B cell (primary cell): Measurements from ENCODE around the gene PSME2. TPM values are rescaled to one million over a fixed set of nuclear protein-coding genes. Genes with fewer than 3 reads are reported as not detected.

Source experiments
- ATAC-seq: fragments of 200-7000 bp; cut with Tn5 transposase; one replicate; pipeline ENCODE4 v1.10.0; 2021; ENCODE audit warnings: low read depth, mild to moderate bottlenecking, moderate number of reproducible peaks, moderate library complexity
- CTCF ChIA-PET: fragments of 350-600 bp; sonication (Branson Sonifier 250); formaldehyde crosslinking; loops from one replicate; lab custom pipeline; 2021; ENCODE audit warnings: antibody characterized with exemption, inconsistent platforms; lab: Charles Lee
- POLR2A ChIA-PET: fragments of 350-600 bp; sonication (Branson Sonifier 250); formaldehyde crosslinking; loops from one replicate; lab custom pipeline; 2021; ENCODE audit warnings: antibody characterized with exemption; lab: Charles Lee
- DNase-seq: peaks from one replicate; pipeline ENCODE4 v3.0.0; 2013
- H2AFZ ChIP-seq: 2 replicates; pipeline ENCODE4 v1.6.1; 2012; ENCODE audit warnings: mild to moderate bottlenecking, low read depth, low read length; ENCODE audit not compliant: insufficient read depth, poor library complexity, severe bottlenecking
- H3K27ac ChIP-seq, 2 donors: 1 replicate in 1 of 2; 2 replicates in 1 of 2; pipeline ENCODE4 v1.5.1; 2012 to 2013; ENCODE audit warnings: low read length in 2 of 2, mild to moderate bottlenecking in 2 of 2, moderate library complexity in 1 of 2
- H3K27me3 ChIP-seq, 4 experiments: fragments of 200-600 bp in 1 of 4; sonication (generic) in 1 of 4; replicated peaks in 1 of 4; 1 replicate in 2 of 4; 2 replicates in 2 of 4; pipeline versions ENCODE4 v1.6.1 to v1.7.0; 2013 to 2016; ENCODE audit warnings: low read length in 3 of 4, mild to moderate bottlenecking in 2 of 4, mixed read lengths in 1 of 4, moderate library complexity in 1 of 4; ENCODE audit not compliant: insufficient read depth in 4 of 4, control insufficient read depth in 3 of 4; ENCODE audit errors: control extremely low read depth in 1 of 4
- H3K36me3 ChIP-seq, 2 experiments: replicated peaks in 1 of 2; 1 replicate in 1 of 2; 2 replicates in 1 of 2; pipeline versions ENCODE4 v1.6.1 to v1.7.1; 2013; ENCODE audit warnings: low read length in 1 of 2; ENCODE audit not compliant: insufficient read depth in 2 of 2, control insufficient read depth in 1 of 2; ENCODE audit errors: control extremely low read depth in 1 of 2, extremely low read depth in 1 of 2
- H3K4me1 ChIP-seq, 2 donors: fragments of 200-600 bp in 1 of 2; sonication (generic) in 1 of 2; 1 replicate in 1 of 2; 2 replicates in 1 of 2; pipeline versions ENCODE4 v1.5.1 to v1.6.1; 2013 to 2017; ENCODE audit warnings: low read length in 2 of 2; ENCODE audit not compliant: control insufficient read depth in 2 of 2, insufficient read depth in 2 of 2
- H3K4me2 ChIP-seq: replicated peaks from 2 replicates; pipeline ENCODE3; 2012; ENCODE audit warnings: mild to moderate bottlenecking, low read depth, low read length; ENCODE audit not compliant: poor library complexity, severe bottlenecking
- H3K4me3 ChIP-seq, 5 experiments: fragments of 200-600 bp in 1 of 5; sonication (generic) in 1 of 5; 1 replicate in 3 of 5; 2 replicates in 2 of 5; pipeline versions ENCODE4 v1.5.1 to v1.7.0; 2011 to 2016; ENCODE audit warnings: low read length in 4 of 5, mild to moderate bottlenecking in 4 of 5, low read depth in 2 of 5, control low read depth in 1 of 5, moderate library complexity in 1 of 5; ENCODE audit not compliant: insufficient read depth in 1 of 5; ENCODE audit errors: control extremely low read depth in 1 of 5, extremely low read depth in 1 of 5
- H3K79me2 ChIP-seq: fragments of 200-600 bp; sonication (generic); one replicate; pipeline ENCODE4 v1.6.0; 2016; ENCODE audit warnings: low read length; ENCODE audit not compliant: control insufficient read depth, insufficient read depth
- H3K9ac ChIP-seq: fragments of 200-600 bp; sonication (generic); 2 replicates; pipeline ENCODE4 v1.6.1; 2017; ENCODE audit warnings: mild to moderate bottlenecking, low read length, moderate library complexity
- H3K9me3 ChIP-seq, 3 donors: one replicate each; pipeline versions ENCODE4 v1.6.1 to v1.7.1; 2013; ENCODE audit warnings: low read length in 2 of 3; ENCODE audit not compliant: control insufficient read depth in 2 of 3, insufficient read depth in 1 of 3; ENCODE audit errors: control extremely low read depth in 1 of 3
- H4K20me1 ChIP-seq: 2 replicates; pipeline ENCODE4 v1.6.0; 2012; ENCODE audit warnings: mild to moderate bottlenecking, low read length; ENCODE audit not compliant: insufficient read depth, control insufficient read depth, poor library complexity, severe bottlenecking
- H3K27ac Mint-ChIP-seq: one replicate; pipeline ENCODE4 v1.8.0; 2021; ENCODE audit warnings: mixed read lengths
- H3K27me3 Mint-ChIP-seq: one replicate; pipeline ENCODE4 v1.8.0; 2021; ENCODE audit warnings: mixed read lengths
- H3K4me1 Mint-ChIP-seq: one replicate; pipeline ENCODE4 v1.8.0; 2021; ENCODE audit warnings: mixed read lengths
- H3K4me3 Mint-ChIP-seq: one replicate; pipeline ENCODE4 v1.8.0; 2021; ENCODE audit warnings: mixed read lengths
- H3K9me3 Mint-ChIP-seq: one replicate; pipeline ENCODE4 v1.8.0; 2022; ENCODE audit warnings: mixed read lengths; ENCODE audit not compliant: insufficient read depth
- CTCF ChIP-seq: fragments of 200-600 bp; IDR thresholded peaks from one replicate; pipeline ENCODE4 v1.8.0; 2022; ENCODE audit warnings: antibody characterized with exemption, mild to moderate bottlenecking
- EZH2 ChIP-seq: IDR thresholded peaks from 2 replicates; pipeline ENCODE4 v1.6.1; 2012; ENCODE audit warnings: borderline replicate concordance, low read depth, mild to moderate bottlenecking, moderate library complexity, low read length; ENCODE audit not compliant: insufficient read depth, poor library complexity, severe bottlenecking
- WGBS: methylation state at CpG from one replicate; pipeline ENCODE4 v1.1.5; 2013; ENCODE audit warnings: missing lambda C conversion rate; ENCODE audit not compliant: insufficient coverage; 5-methylcytosine and 5-hydroxymethylcytosine counted together
- intact Hi-C: fragments of 100-400 bp; cut with micrococcal nuclease; formaldehyde crosslinking; loops from one replicate; pipeline ENCODE4 v1.10.0; 2022
- polyA plus RNA-seq: library from polyadenylated mRNA; depleted of rRNA; stranded (reverse); fragments of >200 nt; gene quantifications from 2 replicates; pipeline ENCODE4 v1.2.3, GENCODE V29; 2012
- total RNA-seq, 2 donors: library from RNA; stranded (reverse); fragments of 120-200 nt in 1 of 2; gene quantifications; 1 replicate in 1 of 2; 2 replicates in 1 of 2; pipeline versions ENCODE4 v1.2.3 to v1.2.4, GENCODE V29; 2013 to 2022

Gene PSME2
- total and polyA plus RNA-seq, 2 donors (not counting 1 experiment from before 2014, with no cell fraction given) = 126 to 141 TPM

- H3K9ac ChIP-seq = no peak within 1 kb of the TSS
Measured at GRCh38 chr14:24130380-24130716, 16.1 kb downstream of the PSME2 start, which contains the start of gene FITM1. Gene FITM1 (plus strand): TSS chr14:24130659. CDS start chr14:24131564, 905 bp downstream.

More at GRCh38 chr14:24130380-24130716, 16.1 kb downstream of the PSME2 start, which contains the start of gene FITM1:
- H3K4me2 ChIP-seq = no peak within 1 kb of the TSS
- Mint-ChIP-seq H3K9me3 (no peaks in the 10 kb centered on the region), H3K4me3 (no peak within 1 kb of the TSS), H3K4me1 (peaks cover 24% of the 10 kb centered on the region), H3K27me3 (no peaks in the 10 kb centered on the region), H3K27ac (no peak within 1 kb of the TSS)
- H3K79me2 ChIP-seq = peaks cover 9% of the 10 kb centered on the region
- TF ChIP-seq EZH2 = no peak
- no peak for TF ChIP-seq CTCF
- H3K36me3 ChIP-seq = no peaks in the 10 kb centered on the region
- H3K4me1 ChIP-seq = peaks cover 22 to 23% of the 10 kb centered on the region in 2 donors
- 94% methylated on average over 5 of the region's 5 CpGs for WGBS
- no peaks in the 10 kb centered on the region for H3K9me3 ChIP-seq
- intact Hi-C loops = no loop called here
- ChIA-PET POLR2A (no interaction called here), CTCF (no interaction called here)
- DNase-seq (no peak), ATAC-seq (no peak)
- no peaks in the 10 kb centered on the region for H3K27me3 ChIP-seq
- no peak within 1 kb of the TSS for H3K27ac ChIP-seq
- no peak within 1 kb of the TSS for H3K4me3 ChIP-seq
- no peaks in the 10 kb centered on the region for H4K20me1 ChIP-seq
- H2AFZ ChIP-seq = no peak within 1 kb of the TSS
